ENCODE measurements around the gene ARHGEF28. TPM values are rescaled to one million over a fixed set of nuclear protein-coding genes. Genes with fewer than 3 reads are reported as not detected.

ARHGEF28 gene
- polyA plus RNA-seq, 1 experiment = 8.8 TPM

- no peak for TF ChIP-seq CTCF (IDR thresholded peaks at IDR 0.05; ENCODE audit: low read depth, low read length)
- Histone ChIP-seq H3K4me3 (ENCODE audit: low read depth, low read length) (no peak overlapping the region), H3K27me3 (ENCODE audit: control insufficient read depth, insufficient read depth, low read length) (no peaks in the 10 kb centered on the region), H3K27ac (ENCODE audit: low read depth, low read length) (no peak overlapping the region), H3K9me3 (ENCODE audit: control insufficient read depth, insufficient read depth, low read length) (no peaks in the 10 kb centered on the region)
- CTCF ChIA-PET = interaction anchor here (1.0 kb wide), 1 partner anchor 111 kb away, joined by 3 read pairs; no protein-coding TSS in a partner anchor
- POLR2A ChIA-PET = no interaction called here
- no peak for DNase-seq (ENCODE audit: low read depth, low spot score)
These were observed 76.5 kb downstream of the ARHGEF28 start for GRCh38 chr5:73702534-73702933.

DNA sequence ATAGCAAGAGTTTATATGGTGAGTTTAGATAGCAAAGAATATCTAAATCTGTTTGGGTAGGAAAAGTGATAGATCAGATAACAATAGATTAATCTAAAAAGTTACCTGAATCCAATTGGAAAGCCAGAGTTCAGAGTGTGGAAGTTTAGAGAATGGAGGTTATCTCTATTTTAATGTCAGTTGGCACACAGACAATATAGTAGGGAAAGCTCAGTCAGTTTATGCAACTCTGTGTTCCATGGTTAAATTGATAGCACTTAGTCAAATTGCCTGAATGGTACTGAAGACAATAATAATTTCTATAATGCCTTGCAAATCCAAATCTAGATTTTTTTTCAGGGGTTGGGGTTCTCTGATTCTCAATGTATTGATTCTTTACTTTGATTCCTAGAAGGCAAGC lies 77.0 kb downstream of the ARHGEF28 start:
- no peak for DNase-seq (ENCODE audit: low read depth, low spot score)

GRCh38 chr5:73705364-73705763 lies 79.4 kb downstream of the ARHGEF28 start:
- H3K4me3 ChIP-seq (ENCODE audit: low read depth, low read length) = no peak overlapping the region
- CTCF ChIA-PET = no interaction called here
- H3K9me3 ChIP-seq (ENCODE audit: control insufficient read depth, insufficient read depth, low read length) = no peaks in the 10 kb centered on the region
- TF ChIP-seq CTCF (IDR thresholded peaks at IDR 0.05; ENCODE audit: low read depth, low read length) = no peak; the same call in 1 of the 2 replicates
- H3K27me3 ChIP-seq (ENCODE audit: control insufficient read depth, insufficient read depth, low read length) = no peaks in the 10 kb centered on the region
- no peak for DNase-seq (ENCODE audit: low read depth, low spot score)
- H3K27ac ChIP-seq (ENCODE audit: low read depth, low read length) = no peak overlapping the region
- POLR2A ChIA-PET = no interaction called here

More for the DNA sequence above, 77.0 kb downstream of the ARHGEF28 start:
- H3K4me3 ChIP-seq (ENCODE audit: low read depth, low read length) = no peak overlapping the region
- no peak overlapping the region for H3K27ac ChIP-seq (ENCODE audit: low read depth, low read length)
- no peaks in the 10 kb centered on the region for H3K27me3 ChIP-seq (ENCODE audit: control insufficient read depth, insufficient read depth, low read length)
- TF ChIP-seq CTCF (IDR thresholded peaks at IDR 0.05; ENCODE audit: low read depth, low read length) = no peak
- no peaks in the 10 kb centered on the region for H3K9me3 ChIP-seq (ENCODE audit: control insufficient read depth, insufficient read depth, low read length)
- ChIA-PET POLR2A (no interaction called here), CTCF (interaction anchor here (1.0 kb wide), 1 partner anchor 112 kb away, joined by 3 read pairs; no protein-coding TSS in a partner anchor)

DNA sequence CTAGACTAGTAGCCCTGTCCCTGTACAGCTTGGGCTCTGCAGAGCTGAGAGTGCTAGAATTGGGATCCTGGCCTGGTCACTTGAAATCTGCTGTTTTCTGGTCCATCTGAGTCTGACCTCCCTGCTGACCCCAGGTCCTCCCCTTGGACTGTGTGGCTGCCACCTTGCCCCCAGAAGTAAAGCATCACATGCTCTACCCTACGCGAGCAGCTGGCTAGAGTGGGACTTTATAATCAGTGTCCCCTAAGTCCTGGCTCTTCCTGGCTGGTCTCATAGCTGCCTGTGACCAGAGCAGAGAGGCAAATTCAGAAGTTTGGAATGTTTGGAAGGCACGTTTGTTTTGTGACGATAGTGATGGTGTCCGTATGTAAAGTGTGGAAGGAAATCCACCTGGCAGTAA lies 81.0 kb downstream of the ARHGEF28 start:
- no peak for TF ChIP-seq CTCF (IDR thresholded peaks at IDR 0.05; ENCODE audit: low read depth, low read length)
- Histone ChIP-seq H3K27ac (ENCODE audit: low read depth, low read length) (no peak overlapping the region), H3K4me3 (ENCODE audit: low read depth, low read length) (no peak overlapping the region), H3K27me3 (ENCODE audit: control insufficient read depth, insufficient read depth, low read length) (no peaks in the 10 kb centered on the region), H3K9me3 (ENCODE audit: control insufficient read depth, insufficient read depth, low read length) (no peaks in the 10 kb centered on the region)
- ChIA-PET POLR2A (no interaction called here), CTCF (interaction anchor here (0.6 to 3.0 kb wide), 3 partner anchors 14 to 116 kb away, joined by 3 to 11 read pairs (median 3); no protein-coding TSS in a partner anchor)
- DNase-seq (ENCODE audit: low read depth, low spot score) = no peak

GRCh38 chr5:73709536-73710129 lies 83.6 kb downstream of the ARHGEF28 start:
- H3K27ac ChIP-seq (ENCODE audit: low read depth, low read length) = no peak overlapping the region
- ChIA-PET POLR2A (no interaction called here), CTCF (interaction anchor here (1.2 to 2.1 kb wide), 2 partner anchors 16 to 83 kb away, joined by 6 to 10 read pairs; no protein-coding TSS in a partner anchor)
- no peak for DNase-seq (ENCODE audit: low read depth, low spot score)
- H3K27me3 ChIP-seq (ENCODE audit: control insufficient read depth, insufficient read depth, low read length) = no peaks in the 10 kb centered on the region
- H3K9me3 ChIP-seq (ENCODE audit: control insufficient read depth, insufficient read depth, low read length) = no peaks in the 10 kb centered on the region
- TF ChIP-seq CTCF (IDR thresholded peaks at IDR 0.05; ENCODE audit: low read depth, low read length) = no peak
- H3K4me3 ChIP-seq (ENCODE audit: low read depth, low read length) = no peak overlapping the region

Measured in AG04450 (cell line).